UCSD-AML1 (cell line): ENCODE results near the gene NPIPA8.
"Not testable (repeated sequence)": the region's sequence is repeated elsewhere in the genome, so short reads cannot be mapped to it uniquely, and the experiment has no call there.

Experiments
- DNase-seq: peaks from one replicate; lab custom pipeline; 2025; ENCODE audit not compliant: unreplicated experiment; lab: John Stamatoyannopoulos, UW

NPIPA8 gene

DNA sequence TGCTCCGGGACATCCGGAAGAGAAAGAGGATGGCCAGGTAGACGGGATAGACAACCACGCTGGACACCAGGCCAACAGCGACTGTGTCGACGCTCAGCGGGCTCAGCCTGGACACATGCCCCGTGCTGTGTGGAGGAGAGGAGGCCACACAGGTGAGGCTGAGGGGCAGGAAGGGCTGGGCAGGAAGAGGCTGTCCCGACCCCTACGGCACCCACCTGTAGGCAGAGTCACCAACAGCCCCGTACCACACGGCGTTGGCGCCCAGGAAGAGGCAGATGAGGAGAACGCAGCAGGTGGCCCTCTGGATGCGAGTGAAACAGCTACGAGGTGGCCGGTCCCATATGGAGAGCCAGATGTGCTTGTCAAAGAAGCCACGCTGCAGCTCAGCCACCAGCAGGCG is at the start of gene NPIPA8:
NPIPA8 (minus strand) TSS at position 101 of the 400 bp plus-strand sequence. CDS start 4,074 bp downstream, outside the sequence.
- not testable (repeated sequence) for DNase-seq

- DNase-seq: not testable (repeated sequence)
These were observed 48.7 kb upstream of the NPIPA8 start for GRCh38 chr16:18385285-18385684.

- DNase-seq: not testable (repeated sequence)
These were observed 48.3 kb upstream of the NPIPA8 start for GRCh38 chr16:18384869-18385268.

- not testable (repeated sequence) for DNase-seq
These were observed 47.6 kb upstream of the NPIPA8 start for GRCh38 chr16:18384098-18384636.

- not testable (repeated sequence) for DNase-seq
These were observed 46.2 kb upstream of the NPIPA8 start for GRCh38 chr16:18382696-18383095.

GRCh38 chr16:18347742-18348141 is 11.2 kb upstream of the NPIPA8 start:
- not testable (repeated sequence) for DNase-seq

- not testable (repeated sequence) for DNase-seq
These were observed 10.5 kb upstream of the NPIPA8 start for GRCh38 chr16:18346993-18347392.

DNA sequence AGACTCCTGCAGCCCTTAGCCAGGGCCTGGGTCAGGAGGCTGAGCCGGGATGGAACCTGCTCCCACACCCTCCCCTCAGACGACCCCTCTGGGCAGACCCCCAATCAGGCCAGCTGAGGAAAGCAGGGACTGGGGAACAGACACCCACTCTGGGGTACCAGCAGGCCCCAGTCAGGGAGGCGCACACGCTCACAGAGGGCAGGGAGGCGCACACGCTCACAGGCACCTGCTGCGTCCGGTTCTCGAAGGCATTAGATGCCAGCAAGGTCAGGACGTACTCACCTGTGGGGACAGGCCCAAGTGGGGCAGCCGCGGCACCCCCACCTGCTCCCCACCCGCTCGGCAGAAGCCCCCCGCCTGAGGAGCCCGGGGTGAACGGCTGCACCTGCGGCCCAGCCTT is 8.1 kb upstream of the NPIPA8 start:
- DNase-seq: not testable (repeated sequence)

- DNase-seq: not testable (repeated sequence)
These were observed 5.5 kb upstream of the NPIPA8 start for GRCh38 chr16:18341986-18342385.

- DNase-seq: not testable (repeated sequence)
These were observed 5.0 kb upstream of the NPIPA8 start for GRCh38 chr16:18341417-18341960.

DNA sequence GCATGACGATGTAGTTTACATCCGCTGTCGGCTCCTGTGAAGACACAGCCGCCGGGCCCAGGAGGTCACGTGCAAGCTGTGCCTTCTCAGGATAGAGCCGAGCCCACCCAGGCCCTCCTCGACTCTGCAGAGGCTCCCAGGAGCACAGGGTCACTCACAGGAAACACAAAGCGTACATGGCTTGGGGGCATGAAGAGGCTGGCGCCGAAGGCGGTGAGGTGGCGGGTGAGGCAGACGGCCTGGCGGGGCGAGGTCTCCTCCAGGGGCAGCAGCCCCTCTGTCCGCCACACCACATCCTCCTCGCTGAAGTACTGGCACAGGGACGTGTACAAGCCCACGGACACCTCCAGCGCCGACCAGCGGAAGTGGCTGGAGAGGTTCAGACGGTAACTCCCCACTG is 2.7 kb upstream of the NPIPA8 start:
- DNase-seq: not testable (repeated sequence)

DNA sequence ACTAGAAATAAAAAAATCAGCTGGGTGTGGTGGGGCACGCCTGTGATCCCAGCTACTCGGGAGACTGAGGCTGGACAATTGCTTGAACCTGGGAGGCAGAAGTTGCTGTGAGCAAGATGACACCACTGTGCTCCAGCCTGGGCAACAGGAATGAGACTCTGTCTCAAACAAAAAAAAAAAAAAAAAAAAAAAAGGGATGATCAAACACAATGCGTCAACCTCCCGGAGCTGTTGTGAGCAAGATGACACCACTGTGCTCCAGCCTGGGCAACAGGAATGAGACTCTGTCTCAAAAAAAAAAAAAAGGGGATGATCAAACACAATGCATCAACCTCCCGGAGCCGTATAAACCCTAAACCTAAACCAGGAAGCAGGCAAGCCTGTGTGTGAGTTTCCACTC is 24.7 kb downstream of the NPIPA8 start:
- not testable (repeated sequence) for DNase-seq

DNA sequence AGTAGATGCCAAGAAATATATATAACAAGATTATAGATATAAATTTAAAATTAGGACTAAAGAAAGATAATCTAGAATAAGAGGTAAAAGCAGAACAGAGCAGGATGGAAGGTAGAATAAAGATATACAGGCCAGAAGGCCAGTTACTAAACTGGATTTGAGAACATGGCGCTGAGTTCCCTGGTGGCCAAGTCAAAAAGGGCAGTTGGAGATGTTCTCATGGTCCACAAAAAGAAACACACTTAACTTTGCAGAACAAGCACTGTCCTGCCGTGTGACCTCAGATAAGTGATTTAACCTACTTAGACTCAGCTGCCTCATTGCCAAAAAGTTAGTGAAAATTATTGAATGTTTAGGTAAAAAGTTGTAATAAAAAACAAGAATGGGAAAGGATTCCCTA is 27.4 kb downstream of the NPIPA8 start:
- DNase-seq: not testable (repeated sequence)

DNA sequence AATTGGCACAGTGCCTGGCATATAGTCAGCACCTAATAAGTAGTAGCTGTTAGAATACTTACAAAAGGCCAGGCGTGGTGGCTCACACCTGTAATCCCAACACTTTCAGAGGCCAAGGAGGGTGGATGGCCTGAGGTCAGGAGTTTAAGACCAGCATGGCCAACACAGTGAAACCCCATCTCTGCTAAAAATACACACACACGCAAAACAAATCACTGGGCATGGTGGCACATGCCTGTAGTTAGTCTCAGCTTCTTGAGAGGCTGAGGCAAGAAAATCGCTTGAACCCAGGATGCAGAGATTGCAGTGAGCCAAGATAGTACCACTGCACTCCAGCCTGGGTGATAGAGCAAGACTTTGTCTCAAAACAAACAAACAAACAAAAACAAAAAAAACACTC is 29.3 kb downstream of the NPIPA8 start:
- DNase-seq: not testable (repeated sequence)

DNA sequence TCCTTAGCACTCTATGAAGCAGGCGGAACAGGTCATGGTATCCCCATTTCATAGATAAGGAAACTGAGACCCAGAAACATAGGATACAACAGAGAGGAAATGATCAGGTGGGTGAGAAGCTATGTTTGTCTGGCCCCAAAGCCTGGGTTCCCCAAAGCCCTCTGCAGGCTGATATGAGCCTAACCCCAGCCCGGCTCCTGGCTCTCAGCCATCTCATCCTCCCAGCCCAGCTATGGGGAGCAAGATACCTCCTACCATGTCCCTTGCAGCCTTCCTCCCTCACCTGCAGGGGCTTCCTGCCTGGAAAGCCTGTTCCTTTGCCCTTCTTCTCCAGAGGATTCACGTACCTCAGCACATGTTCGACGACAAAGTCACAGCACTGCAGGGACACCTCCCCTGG is 30.5 kb downstream of the NPIPA8 start:
- DNase-seq: not testable (repeated sequence)

DNA sequence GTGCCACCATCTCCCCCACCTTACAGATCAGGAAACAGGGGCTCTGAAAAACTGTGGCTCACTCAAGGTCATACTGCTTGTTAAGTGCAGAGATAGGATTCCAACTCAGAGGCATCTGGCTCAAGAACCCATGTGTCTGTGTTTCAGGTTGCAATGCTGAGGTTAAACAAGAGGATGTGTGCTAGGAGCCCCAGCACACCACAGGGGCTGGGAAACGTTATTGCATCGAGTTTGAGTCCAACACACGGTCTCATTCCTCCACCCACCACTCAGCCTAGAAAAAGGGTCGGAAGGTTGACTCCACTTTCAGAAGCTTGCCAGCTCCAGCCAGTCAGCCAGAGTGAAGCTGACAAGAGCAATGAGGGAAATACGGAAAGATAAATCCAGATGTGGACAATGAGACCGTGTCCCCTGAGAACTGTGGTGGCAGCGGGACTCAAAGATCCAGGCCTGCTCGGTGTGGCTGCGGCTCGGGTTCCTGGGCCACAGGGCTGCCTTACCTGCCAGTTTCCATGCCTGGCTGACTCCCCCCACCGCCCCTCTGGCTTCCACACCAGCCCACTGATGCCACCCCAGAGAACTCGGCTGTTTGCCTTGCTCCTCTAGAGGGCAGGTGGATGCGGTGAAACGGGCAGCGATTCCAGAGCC is 33.4 kb downstream of the NPIPA8 start:
- not testable (repeated sequence) for DNase-seq

GRCh38 chr16:18297714-18298113 is 38.8 kb downstream of the NPIPA8 start:
- DNase-seq: not testable (repeated sequence)

- not testable (repeated sequence) for DNase-seq
These were observed 39.6 kb downstream of the NPIPA8 start for GRCh38 chr16:18296931-18297330.

GRCh38 chr16:18294371-18294770 is 42.2 kb downstream of the NPIPA8 start:
- not testable (repeated sequence) for DNase-seq

GRCh38 chr16:18293337-18293956 is 43.1 kb downstream of the NPIPA8 start:
- not testable (repeated sequence) for DNase-seq

DNA sequence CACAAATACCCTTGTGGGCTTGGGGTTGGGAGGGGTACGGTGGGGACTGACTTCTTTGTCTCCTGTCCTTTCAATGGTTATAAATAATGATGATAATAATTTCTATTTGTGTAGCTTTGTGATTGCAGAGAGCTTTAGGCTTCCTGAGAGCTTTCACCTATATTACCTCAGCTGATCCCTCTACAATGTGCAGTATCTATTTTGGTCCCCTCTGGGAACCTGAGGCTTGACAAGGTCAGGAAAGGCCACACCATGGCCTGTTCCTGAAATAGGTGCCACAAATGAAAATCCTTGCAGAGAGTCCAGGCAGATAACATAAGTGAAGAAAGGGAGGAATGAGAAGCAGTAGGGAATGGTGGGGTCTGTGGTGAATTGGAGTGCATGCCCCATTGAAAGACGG is 45.6 kb downstream of the NPIPA8 start:
- not testable (repeated sequence) for DNase-seq

DNA sequence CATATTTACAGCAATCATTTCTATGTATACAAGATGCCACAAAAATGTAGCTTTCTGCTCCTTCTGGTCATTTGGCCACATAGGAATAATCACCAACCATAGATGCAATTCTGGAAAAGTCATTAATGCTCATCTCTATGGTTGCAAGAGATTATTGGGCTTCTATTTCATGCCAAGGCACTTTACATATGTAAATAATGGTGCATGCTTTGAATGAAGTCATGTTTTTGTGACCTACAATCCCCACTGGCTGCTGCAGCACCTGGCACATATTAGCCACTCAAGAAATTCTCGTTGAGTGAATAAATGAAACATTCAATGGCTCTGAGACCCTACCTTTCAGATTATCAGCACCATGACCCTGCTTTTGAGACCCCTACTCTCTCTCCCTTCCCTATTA is 50.2 kb downstream of the NPIPA8 start:
- DNase-seq: not testable (repeated sequence)
